Measurements from ENCODE around the gene RASSF5.

- TF ChIP-seq CEBPZ (IDR thresholded peaks at IDR 0.05; ENCODE audit: low read depth, low read length) = no peak
- TF ChIP-seq EGR1 (IDR thresholded peaks at IDR 0.05; ENCODE audit: borderline replicate concordance in 1 of 2, low read depth in 2 of 2, low read length in 2 of 2) = peak in 1 of 2 experiments; percentile 76; a peak in 1 of 3 replicates
- no peak for TF ChIP-seq EZH2 (IDR thresholded peaks at IDR 0.05; ENCODE audit: borderline replicate concordance, control insufficient read depth, low read depth, low read length)
- no peak for TF ChIP-seq CTCF (IDR thresholded peaks at IDR 0.05 in 2 of 3, conservative IDR thresholded peaks at IDR 0.05 in 1 of 3; ENCODE audit: control insufficient read depth in 2 of 3, extremely low read depth in 1 of 3, insufficient read depth in 1 of 3, low read depth in 3 of 3, low read length in 3 of 3)
- peak; percentile 83 for TF ChIP-seq POLR2A (IDR thresholded peaks at IDR 0.05; ENCODE audit: low read depth, low read length)
- TF ChIP-seq CHD2 (IDR thresholded peaks at IDR 0.05; ENCODE audit: borderline replicate concordance, low read depth, low read length) = no peak
- no peak for TF ChIP-seq ATF3 (IDR thresholded peaks at IDR 0.05; ENCODE audit: borderline replicate concordance, extremely low read depth, low read depth, low read length)
- peak; percentile 24; the same call in 1 of the 2 replicates for TF ChIP-seq ZNF207 (IDR thresholded peaks at IDR 0.05; ENCODE audit: borderline replicate concordance)
- 0 out of 4 replicates have a peak, but pooled peaks of 1 of the 2 experiments have one; percentile 21 for TF ChIP-seq EP300 (IDR thresholded peaks at IDR 0.05; ENCODE audit: borderline replicate concordance in 1 of 2, control insufficient read depth in 1 of 2, low read depth in 2 of 2, low read length in 2 of 2)
- TF ChIP-seq ZBTB40 (IDR thresholded peaks at IDR 0.05; ENCODE audit: borderline replicate concordance) = no peak
- no peak for TF ChIP-seq NRF1 (conservative IDR thresholded peaks at IDR 0.05; ENCODE audit: low read depth, low read length)
- no peak for TF ChIP-seq ZNF274 (IDR thresholded peaks at IDR 0.05; ENCODE audit: insufficient read depth, insufficient read length)
- peak; percentile 63; the same call in 1 of the 2 replicates for TF ChIP-seq YY1 (IDR thresholded peaks at IDR 0.05; ENCODE audit: low read depth, low read length)
Observed at GRCh38 chr1:206507284-206508129, at the start of gene RASSF5.
